Astrocyte (in vitro differentiated cells and primary cell): ENCODE data around the gene ITGAE. TPM values are rescaled to one million over a fixed set of nuclear protein-coding genes. Genes with fewer than 3 reads are reported as not detected.
A peak's percentile ranks its signal among the peaks of the same experiment; 100 is the strongest.

Experiments
- DNase-seq: peaks from one replicate; pipeline ENCODE4 v3.0.0-alpha.2; 2010; ENCODE audit warnings: low read depth
- FAIRE-seq: peaks from 2 replicates; lab custom pipeline; 2011; peaks lifted over from hg19 to GRCh38; lab: Jason Lieb, UNC
- H2AFZ ChIP-seq: 2 replicates; pipeline ENCODE4 v1.6.0; 2012; ENCODE audit warnings: low read depth, low read length, inconsistent platforms
- H3K27ac ChIP-seq: 2 replicates; pipeline ENCODE4 v1.5.1; 2011; ENCODE audit warnings: low read depth, low read length, inconsistent platforms
- H3K27me3 ChIP-seq: 2 replicates; pipeline ENCODE4 v1.6.0; 2011; ENCODE audit warnings: low read length, inconsistent platforms; ENCODE audit not compliant: insufficient read depth
- H3K36me3 ChIP-seq: 2 replicates; pipeline ENCODE4 v1.5.1; 2011; ENCODE audit warnings: low read length, inconsistent platforms; ENCODE audit not compliant: insufficient read depth
- H3K4me1 ChIP-seq: 2 replicates; pipeline ENCODE4 v1.5.1; 2011; ENCODE audit warnings: low read length, inconsistent platforms; ENCODE audit not compliant: insufficient read depth
- H3K4me2 ChIP-seq: 2 replicates; pipeline ENCODE4 v1.6.0; 2012; ENCODE audit warnings: low read length, inconsistent platforms
- H3K4me3 ChIP-seq: 2 replicates; pipeline ENCODE4 v1.5.1; 2011; ENCODE audit warnings: low read depth, mild to moderate bottlenecking, low read length, inconsistent platforms; ENCODE audit not compliant: insufficient read depth
- H3K79me2 ChIP-seq: 2 replicates; pipeline ENCODE4 v1.6.0; 2012; ENCODE audit warnings: mild to moderate bottlenecking, low read length, inconsistent platforms; ENCODE audit not compliant: insufficient read depth
- H3K9ac ChIP-seq: 2 replicates; pipeline ENCODE4 v1.6.0; 2012; ENCODE audit warnings: mild to moderate bottlenecking, low read length, inconsistent platforms
- H3K9me3 ChIP-seq: 2 replicates; pipeline ENCODE4 v1.5.1; 2012; ENCODE audit warnings: low read depth, mild to moderate bottlenecking, low read length, inconsistent platforms; ENCODE audit not compliant: insufficient read depth
- H4K20me1 ChIP-seq: 2 replicates; pipeline ENCODE4 v1.6.0; 2012; ENCODE audit warnings: low read length, inconsistent platforms; ENCODE audit not compliant: insufficient read depth
- H3K27ac Mint-ChIP-seq: one replicate; pipeline ENCODE4 v1.8.0; 2021; ENCODE audit warnings: mild to moderate bottlenecking, mixed read lengths; ENCODE audit not compliant: unreplicated experiment
- H3K27me3 Mint-ChIP-seq: one replicate; pipeline ENCODE4 v1.8.0; 2021; ENCODE audit warnings: low read depth, mixed read lengths; ENCODE audit not compliant: unreplicated experiment
- H3K36me3 Mint-ChIP-seq: one replicate; pipeline ENCODE4 v1.8.0; 2021; ENCODE audit warnings: low read depth, mixed read lengths; ENCODE audit not compliant: unreplicated experiment
- H3K4me1 Mint-ChIP-seq: one replicate; pipeline ENCODE4 v1.8.0; 2021; ENCODE audit warnings: low read depth, mixed read lengths; ENCODE audit not compliant: unreplicated experiment
- H3K4me3 Mint-ChIP-seq: one replicate; pipeline ENCODE4 v1.8.0; 2021; ENCODE audit warnings: mild to moderate bottlenecking, moderate library complexity, mixed read lengths; ENCODE audit not compliant: unreplicated experiment
- H3K9me3 Mint-ChIP-seq: one replicate; pipeline ENCODE4 v1.8.0; 2021; ENCODE audit warnings: mild to moderate bottlenecking, mixed read lengths; ENCODE audit not compliant: unreplicated experiment
- CTCF ChIP-seq: IDR thresholded peaks from 2 replicates; pipeline ENCODE4 v1.5.1; 2011; ENCODE audit warnings: low read depth, mild to moderate bottlenecking, inconsistent platforms, low read length, moderate library complexity; ENCODE audit not compliant: insufficient read depth
- EZH2 ChIP-seq: IDR thresholded peaks from 2 replicates; pipeline ENCODE4 v1.6.1; 2012; ENCODE audit warnings: mild to moderate bottlenecking, low read length, inconsistent platforms; ENCODE audit not compliant: insufficient read depth
- total RNA-seq: library from RNA; stranded (reverse); gene quantifications from 2 replicates; pipeline ENCODE4 v1.2.1, GENCODE V29; 2021

Gene ITGAE
- total RNA-seq, 1 donor from 2014 or later = 30.9 TPM

GRCh38 chr17:3803308-3803640 lies 2.3 kb upstream of the ITGAE start:
- H3K27me3 ChIP-seq = no peaks in the 10 kb centered on the region
- peaks cover 8% of the 10 kb centered on the region for H3K36me3 ChIP-seq
- Mint-ChIP-seq H3K4me3 (no peak overlapping the region), H3K9me3 (no peaks in the 10 kb centered on the region), H3K27me3 (no peaks in the 10 kb centered on the region), H3K27ac (peak overlapping the region; percentile 94), H3K4me1 (peaks cover 35% of the 10 kb centered on the region), H3K36me3 (peaks cover under 1% of the 10 kb centered on the region)
- FAIRE-seq (no peak), DNase-seq (peak; percentile 15)
- H3K79me2 ChIP-seq = peaks cover 3% of the 10 kb centered on the region
- H3K4me1 ChIP-seq = peaks cover 55% of the 10 kb centered on the region
- H2AFZ ChIP-seq = no peak overlapping the region
- TF ChIP-seq EZH2 = no peak
- no peak for TF ChIP-seq CTCF
- H3K9me3 ChIP-seq = no peaks in the 10 kb centered on the region
- peak overlapping the region; percentile 96 for H3K27ac ChIP-seq
- H3K4me3 ChIP-seq = no peak overlapping the region
- no peaks in the 10 kb centered on the region for H4K20me1 ChIP-seq
- peak overlapping the region; percentile 76 for H3K9ac ChIP-seq
- H3K4me2 ChIP-seq = peak overlapping the region; percentile 69

GRCh38 chr17:3802461-3803307 lies 1.7 kb upstream of the ITGAE start:
- H3K9me3 ChIP-seq = no peaks in the 10 kb centered on the region
- no peak overlapping the region for H3K4me3 ChIP-seq
- H3K9me3 Mint-ChIP-seq = no peaks in the 10 kb centered on the region
- H3K27me3 Mint-ChIP-seq = no peaks in the 10 kb centered on the region
- no peaks in the 10 kb centered on the region for H3K79me2 ChIP-seq
- no peak for FAIRE-seq
- H3K36me3 ChIP-seq = peaks cover 8% of the 10 kb centered on the region
- H3K27ac ChIP-seq = peak overlapping the region; percentile 96
- peaks cover 55% of the 10 kb centered on the region for H3K4me1 ChIP-seq
- no peak overlapping the region for H3K4me3 Mint-ChIP-seq
- no peaks in the 10 kb centered on the region for H4K20me1 ChIP-seq
- H2AFZ ChIP-seq = no peak overlapping the region
- H3K27ac Mint-ChIP-seq = peak overlapping the region; percentile 94
- TF ChIP-seq EZH2 = no peak
- no peak for TF ChIP-seq CTCF
- peaks cover 36% of the 10 kb centered on the region for H3K4me1 Mint-ChIP-seq
- H3K36me3 Mint-ChIP-seq = peaks cover 2% of the 10 kb centered on the region
- peak; percentile 94 for DNase-seq
- H3K27me3 ChIP-seq = no peaks in the 10 kb centered on the region
- peak overlapping the region; percentile 69 for H3K4me2 ChIP-seq
- H3K9ac ChIP-seq = peak overlapping the region; percentile 76

GRCh38 chr17:3801792-3802191 lies 804 bp upstream of the ITGAE start:
- H3K27ac ChIP-seq = peak overlapping the region; percentile 96

More at GRCh38 chr17:3801792-3802191, 804 bp upstream of the ITGAE start:
- peaks cover 4% of the 10 kb centered on the region for H3K36me3 ChIP-seq
- no peak overlapping the region for H2AFZ ChIP-seq
- H3K4me1 ChIP-seq = peaks cover 55% of the 10 kb centered on the region
- no peak overlapping the region for H3K4me3 ChIP-seq
- Mint-ChIP-seq H3K27ac (peak overlapping the region; percentile 85), H3K27me3 (no peaks in the 10 kb centered on the region), H3K4me3 (no peak overlapping the region), H3K36me3 (peaks cover 3% of the 10 kb centered on the region), H3K4me1 (peaks cover 38% of the 10 kb centered on the region), H3K9me3 (no peaks in the 10 kb centered on the region)
- no peaks in the 10 kb centered on the region for H4K20me1 ChIP-seq
- H3K9ac ChIP-seq = peak overlapping the region; percentile 76
- peak overlapping the region; percentile 69 for H3K4me2 ChIP-seq
- TF ChIP-seq CTCF = no peak
- TF ChIP-seq EZH2 = no peak
- H3K27me3 ChIP-seq = no peaks in the 10 kb centered on the region
- FAIRE-seq = no peak
- no peaks in the 10 kb centered on the region for H3K79me2 ChIP-seq
- DNase-seq = no peak
- H3K9me3 ChIP-seq = no peaks in the 10 kb centered on the region
